Activated CD4-positive, alpha-beta memory T cell treated with anti-CD3 and anti-CD28 coated beads for 36 hours (primary cell): ENCODE data around the gene MPZL3. TPM values are rescaled to one million over a fixed set of nuclear protein-coding genes. Genes with fewer than 3 reads are reported as not detected.

Experiments
- CTCF ChIA-PET: fragments of 350-600 bp; sonication (Branson Sonifier 250); formaldehyde crosslinking; loops from one replicate; lab custom pipeline; 2021; ENCODE audit warnings: antibody characterized with exemption, inconsistent platforms; lab: Charles Lee
- POLR2A ChIA-PET: fragments of 350-600 bp; sonication (Branson Sonifier 250); formaldehyde crosslinking; loops from one replicate; lab custom pipeline; 2021; ENCODE audit warnings: antibody characterized with exemption; lab: Charles Lee
- DNase-seq: peaks from one replicate; pipeline ENCODE4 v3.0.0-alpha.2; 2020
- H3K27ac Mint-ChIP-seq: one replicate; pipeline ENCODE4 v1.8.0; 2021; ENCODE audit warnings: mixed read lengths
- H3K27me3 Mint-ChIP-seq: one replicate; pipeline ENCODE4 v1.8.0; 2021; ENCODE audit warnings: mixed read lengths
- H3K36me3 Mint-ChIP-seq: one replicate; pipeline ENCODE4 v1.8.0; 2021; ENCODE audit warnings: mixed read lengths
- H3K4me1 Mint-ChIP-seq: one replicate; pipeline ENCODE4 v1.8.0; 2021; ENCODE audit warnings: low read depth, mixed read lengths
- H3K4me3 Mint-ChIP-seq: one replicate; pipeline ENCODE4 v1.8.0; 2021; ENCODE audit warnings: mild to moderate bottlenecking, mixed read lengths
- H3K9me3 Mint-ChIP-seq: one replicate; pipeline ENCODE4 v1.8.0; 2021; ENCODE audit warnings: mixed read lengths
- intact Hi-C: fragments of 100-400 bp; cut with micrococcal nuclease; formaldehyde crosslinking; loops from one replicate; pipeline ENCODE4 v1.15.1; 2023
- total RNA-seq, 2 experiments: library from RNA; stranded (reverse); gene quantifications; one replicate each; pipeline ENCODE4 v1.2.3, GENCODE V29; 2021

Gene MPZL3
- total RNA-seq, 2 experiments from 2014 or later: 47.3 to 49.0 TPM

GRCh38 chr11:118233377-118233776, 18.8 kb downstream of the MPZL3 start:
- CTCF ChIA-PET: interaction anchor here (1.3 kb wide), 1 partner anchor 9 kb away, joined by 5 read pairs; no protein-coding TSS in a partner anchor
- DNase-seq: no peak
- peak overlapping the region; percentile 85 for H3K27ac Mint-ChIP-seq
- peaks cover 26% of the 10 kb centered on the region for H3K4me1 Mint-ChIP-seq
- H3K9me3 Mint-ChIP-seq: no peaks in the 10 kb centered on the region
- no peaks in the 10 kb centered on the region for H3K27me3 Mint-ChIP-seq
- peak overlapping the region; percentile 13 for H3K4me3 Mint-ChIP-seq
- POLR2A ChIA-PET: interaction anchor here (0.7 to 1.9 kb wide), 2 partner anchors 9 to 25 kb away, joined by 3 to 8 read pairs; partner anchors contain the start of gene JAML
- H3K36me3 Mint-ChIP-seq: peaks cover 64% of the 10 kb centered on the region
- intact Hi-C loops: no loop called here

- Mint-ChIP-seq H3K27ac (peak overlapping the region; percentile 85), H3K4me3 (peak overlapping the region; percentile 13), H3K27me3 (no peaks in the 10 kb centered on the region), H3K9me3 (no peaks in the 10 kb centered on the region), H3K36me3 (peaks cover 69% of the 10 kb centered on the region), H3K4me1 (peaks cover 28% of the 10 kb centered on the region)
- POLR2A ChIA-PET: interaction anchor here (0.7 to 1.9 kb wide), 7 partner anchors 8 to 110 kb away, joined by 3 to 8 read pairs (median 4); partner anchors contain the start of genes CD3D and JAML
- CTCF ChIA-PET: interaction anchor here (0.8 to 1.3 kb wide), 2 partner anchors 9 to 63 kb away, joined by 3 to 5 read pairs; no protein-coding TSS in a partner anchor
- intact Hi-C loops: loop anchor here (1.0 kb wide), 3 partner anchors 8 to 15 kb away; no protein-coding TSS in a partner anchor
- peak; percentile 82 for DNase-seq
Measured at GRCh38 chr11:118232659-118233058, 19.5 kb downstream of the MPZL3 start.

GRCh38 chr11:118231461-118231860, 20.7 kb downstream of the MPZL3 start:
- no peak overlapping the region for H3K4me3 Mint-ChIP-seq
- H3K27ac Mint-ChIP-seq: no peak overlapping the region
- CTCF ChIA-PET: interaction anchor here (1.5 to 3.2 kb wide), 2 partner anchors 8 to 66 kb away, joined by 3 to 8 read pairs; no protein-coding TSS in a partner anchor
- no peak for DNase-seq
- H3K4me1 Mint-ChIP-seq: peaks cover 28% of the 10 kb centered on the region
- POLR2A ChIA-PET: interaction anchor here (3.4 kb wide), 1 partner anchor 9 kb away, joined by 27 read pairs; no protein-coding TSS in a partner anchor
- no peaks in the 10 kb centered on the region for H3K27me3 Mint-ChIP-seq
- H3K9me3 Mint-ChIP-seq: no peaks in the 10 kb centered on the region
- H3K36me3 Mint-ChIP-seq: peaks cover 70% of the 10 kb centered on the region
- intact Hi-C loops: no loop called here

GRCh38 chr11:118230088-118230487, 22.1 kb downstream of the MPZL3 start:
- POLR2A ChIA-PET: interaction anchor here (0.7 to 3.4 kb wide), 6 partner anchors 10 to 232 kb away, joined by 3 to 27 read pairs (median 4); no protein-coding TSS in a partner anchor
- no peak overlapping the region for H3K4me3 Mint-ChIP-seq
- H3K36me3 Mint-ChIP-seq: peaks cover 71% of the 10 kb centered on the region

GRCh38 chr11:118229274-118229847, 22.8 kb downstream of the MPZL3 start:
- no peak overlapping the region for H3K4me3 Mint-ChIP-seq
- POLR2A ChIA-PET: interaction anchor here (0.7 to 3.4 kb wide), 5 partner anchors 9 to 231 kb away, joined by 3 to 27 read pairs (median 4); no protein-coding TSS in a partner anchor
- no peaks in the 10 kb centered on the region for H3K27me3 Mint-ChIP-seq
- intact Hi-C loops: no loop called here
- peaks cover 7% of the 10 kb centered on the region for H3K9me3 Mint-ChIP-seq
- H3K4me1 Mint-ChIP-seq: peaks cover 41% of the 10 kb centered on the region
- CTCF ChIA-PET: interaction anchor here (1.0 to 3.2 kb wide), 2 partner anchors 10 to 31 kb away, joined by 5 to 8 read pairs; no protein-coding TSS in a partner anchor
- peaks cover 71% of the 10 kb centered on the region for H3K36me3 Mint-ChIP-seq
- no peak overlapping the region for H3K27ac Mint-ChIP-seq
- no peak for DNase-seq

More at GRCh38 chr11:118230088-118230487, 22.1 kb downstream of the MPZL3 start:
- Mint-ChIP-seq H3K4me1 (peaks cover 34% of the 10 kb centered on the region), H3K27ac (no peak overlapping the region), H3K9me3 (peaks cover 6% of the 10 kb centered on the region), H3K27me3 (no peaks in the 10 kb centered on the region)
- DNase-seq: peak; percentile 44
- CTCF ChIA-PET: interaction anchor here (1.5 to 3.2 kb wide), 2 partner anchors 10 to 68 kb away, joined by 3 to 8 read pairs; no protein-coding TSS in a partner anchor
- intact Hi-C loops: no loop called here

- peak; percentile 43 for DNase-seq
- Mint-ChIP-seq H3K36me3 (peaks cover 69% of the 10 kb centered on the region), H3K9me3 (peaks cover 7% of the 10 kb centered on the region), H3K27me3 (no peaks in the 10 kb centered on the region), H3K4me3 (peak overlapping the region; percentile 45), H3K27ac (no peak overlapping the region), H3K4me1 (peaks cover 47% of the 10 kb centered on the region)
- intact Hi-C loops: no loop called here
- POLR2A ChIA-PET: interaction anchor here (3.4 to 4.6 kb wide), 3 partner anchors 12 to 13 kb away, joined by 27 to 97 read pairs (median 81); no protein-coding TSS in a partner anchor
- CTCF ChIA-PET: interaction anchor here (1.3 to 3.2 kb wide), 4 partner anchors 10 to 13 kb away, joined by 6 to 14 read pairs (median 11); no protein-coding TSS in a partner anchor
Measured at GRCh38 chr11:118227865-118228785, 24.0 kb downstream of the MPZL3 start.

GRCh38 chr11:118226781-118227180, 25.4 kb downstream of the MPZL3 start:
- Mint-ChIP-seq H3K9me3 (peaks cover 7% of the 10 kb centered on the region), H3K4me3 (peak overlapping the region; percentile 10), H3K36me3 (peaks cover 73% of the 10 kb centered on the region), H3K27me3 (no peaks in the 10 kb centered on the region), H3K4me1 (peaks cover 59% of the 10 kb centered on the region), H3K27ac (no peak overlapping the region)
- DNase-seq: no peak
- intact Hi-C loops: no loop called here
- ChIA-PET CTCF (interaction anchor here (0.7 to 1.9 kb wide), 8 partner anchors 9 to 122 kb away, joined by 3 to 14 read pairs (median 6); partner anchors contain the start of gene CD3D), POLR2A (interaction anchor here (0.8 to 4.6 kb wide), 7 partner anchors 10 to 77 kb away, joined by 3 to 97 read pairs (median 5); no protein-coding TSS in a partner anchor)

- intact Hi-C loops: no loop called here
Measured at GRCh38 chr11:118226296-118226695, 25.9 kb downstream of the MPZL3 start.

GRCh38 chr11:118224511-118225188, 27.5 kb downstream of the MPZL3 start, which contains the start of gene JAML:
Gene JAML, minus strand, starts transcription at chr11:118225011. Its CDS starts 10,145 bp downstream, at chr11:118214866.
- Mint-ChIP-seq H3K27ac (peak within 1 kb of the TSS; percentile 97), H3K9me3 (peaks cover 7% of the 10 kb centered on the region), H3K4me3 (peak within 1 kb of the TSS; percentile 82), H3K4me1 (peaks cover 80% of the 10 kb centered on the region), H3K36me3 (peaks cover 83% of the 10 kb centered on the region), H3K27me3 (no peaks in the 10 kb centered on the region)
- ChIA-PET CTCF (interaction anchor here (0.6 to 1.8 kb wide), 11 partner anchors 8 to 118 kb away, joined by 3 to 12 read pairs (median 6); partner anchors contain the start of genes CD3D and MPZL3), POLR2A (interaction anchor here (0.8 to 4.6 kb wide), 15 partner anchors 8 to 214 kb away, joined by 3 to 97 read pairs (median 9); partner anchors contain the start of genes CD3D, CD3E and MPZL3)
- peak; percentile 84 for DNase-seq
- intact Hi-C loops: loop anchor here (1.0 kb wide), 4 partner anchors 7 to 27 kb away; no protein-coding TSS in a partner anchor

More at GRCh38 chr11:118226296-118226695, 25.9 kb downstream of the MPZL3 start:
- POLR2A ChIA-PET: interaction anchor here (0.6 to 4.6 kb wide), 9 partner anchors 10 to 78 kb away, joined by 3 to 97 read pairs (median 5); no protein-coding TSS in a partner anchor
- H3K4me1 Mint-ChIP-seq: peaks cover 64% of the 10 kb centered on the region
- no peak overlapping the region for H3K4me3 Mint-ChIP-seq
- CTCF ChIA-PET: interaction anchor here (1.4 to 1.9 kb wide), 6 partner anchors 9 to 116 kb away, joined by 3 to 14 read pairs (median 8); partner anchors contain the start of gene CD3D
- no peak for DNase-seq
- peaks cover 77% of the 10 kb centered on the region for H3K36me3 Mint-ChIP-seq
- no peak overlapping the region for H3K27ac Mint-ChIP-seq
- H3K9me3 Mint-ChIP-seq: peaks cover 7% of the 10 kb centered on the region
- no peaks in the 10 kb centered on the region for H3K27me3 Mint-ChIP-seq

- POLR2A ChIA-PET: interaction anchor here (0.8 to 4.6 kb wide), 13 partner anchors 8 to 214 kb away, joined by 3 to 97 read pairs (median 9); partner anchors contain the start of genes CD3D, CD3E and MPZL3
- Mint-ChIP-seq H3K27me3 (no peaks in the 10 kb centered on the region), H3K27ac (peak overlapping the region; percentile 97), H3K9me3 (peaks cover 7% of the 10 kb centered on the region), H3K36me3 (peaks cover 83% of the 10 kb centered on the region), H3K4me1 (peaks cover 87% of the 10 kb centered on the region), H3K4me3 (peak overlapping the region; percentile 82)
- DNase-seq: no peak
- CTCF ChIA-PET: interaction anchor here (0.9 to 1.8 kb wide), 10 partner anchors 8 to 72 kb away, joined by 3 to 12 read pairs (median 6); partner anchors contain the start of gene MPZL3
- intact Hi-C loops: loop anchor here (1.0 kb wide), 3 partner anchors 8 to 27 kb away; no protein-coding TSS in a partner anchor
Measured at GRCh38 chr11:118223992-118224391, 28.2 kb downstream of the MPZL3 start.
